DMS153 treated with DMSO at 0.1 percent for 48 hours (cell line): ENCODE measurements around the gene CISD3.

Experiments used
- DNase-seq: peaks from one replicate; lab custom pipeline; 2025; ENCODE audit not compliant: unreplicated experiment; lab: John Stamatoyannopoulos, UW

Gene CISD3

DNA sequence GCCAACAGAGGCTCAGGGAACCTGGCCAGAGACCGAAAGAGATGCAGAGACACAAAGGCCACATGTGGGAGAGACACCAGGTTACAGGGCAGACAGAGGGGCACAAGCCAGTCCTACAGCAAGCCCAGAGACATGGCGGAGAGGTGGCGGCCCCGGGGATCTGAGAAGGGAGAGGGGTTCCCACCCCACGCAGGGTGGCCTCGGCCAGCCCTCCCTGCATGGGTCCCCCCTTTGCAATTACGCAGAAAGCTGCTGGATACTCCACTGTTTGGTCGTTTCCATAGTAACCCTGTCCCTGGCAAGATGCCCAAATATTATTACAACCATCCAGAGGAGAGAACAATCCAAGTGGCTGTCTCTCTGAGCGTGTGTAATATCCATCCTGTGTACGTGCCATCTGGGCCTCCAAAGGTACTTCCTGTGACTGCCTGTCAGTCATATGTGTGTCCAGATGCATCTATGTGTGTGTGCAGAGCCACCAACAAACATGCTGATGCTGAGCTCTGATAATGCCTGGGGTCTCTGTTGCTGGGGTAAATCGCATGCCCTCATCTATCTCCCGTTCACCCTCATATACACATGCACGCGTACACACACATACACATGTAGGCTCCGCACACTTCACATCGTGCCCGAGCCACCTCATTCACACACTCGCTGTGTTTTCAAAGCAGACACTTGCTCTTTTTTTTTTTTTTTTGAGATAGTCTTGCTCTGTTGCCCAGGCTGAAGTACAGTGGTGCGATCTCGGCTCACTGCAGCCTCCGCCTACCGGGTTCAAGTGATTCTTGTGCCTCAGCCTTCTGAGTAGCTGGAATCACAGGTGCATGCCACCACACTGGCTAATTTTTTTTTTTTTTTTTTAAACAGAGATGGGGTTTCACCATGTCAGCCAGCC is 12.5 kb downstream of the CISD3 start:
- peak; percentile 80 for DNase-seq

DNA sequence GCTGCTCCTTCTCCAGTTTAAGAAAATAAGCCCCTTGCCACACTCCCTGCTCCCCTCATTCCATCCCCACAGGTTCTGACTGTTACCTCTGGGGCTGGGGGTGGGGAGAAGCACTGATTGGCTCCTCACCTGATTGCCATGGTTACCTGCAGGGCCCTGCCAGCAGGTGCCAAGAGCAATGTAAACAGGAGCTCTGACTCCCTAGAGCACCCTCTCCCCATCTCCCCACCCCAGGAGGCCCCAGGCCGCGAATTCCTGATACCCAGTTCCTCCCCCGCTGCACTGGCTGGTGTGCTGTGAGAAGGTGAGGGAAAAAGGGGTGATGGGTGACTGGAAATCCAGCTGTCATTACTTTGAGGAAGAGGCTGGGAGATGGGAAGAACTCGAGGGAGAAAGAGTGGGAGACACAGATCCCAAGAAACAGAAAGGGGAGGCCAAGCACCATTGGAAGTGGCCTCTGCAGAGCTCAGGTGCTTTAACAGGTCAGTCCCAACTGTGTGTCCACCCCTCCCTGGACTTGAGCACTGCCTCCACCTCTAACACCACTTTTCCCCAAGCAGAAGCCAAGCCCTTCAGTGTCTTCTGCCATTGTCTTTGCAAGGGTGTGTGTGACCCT is 13.5 kb downstream of the CISD3 start:
- DNase-seq: no peak

DNA sequence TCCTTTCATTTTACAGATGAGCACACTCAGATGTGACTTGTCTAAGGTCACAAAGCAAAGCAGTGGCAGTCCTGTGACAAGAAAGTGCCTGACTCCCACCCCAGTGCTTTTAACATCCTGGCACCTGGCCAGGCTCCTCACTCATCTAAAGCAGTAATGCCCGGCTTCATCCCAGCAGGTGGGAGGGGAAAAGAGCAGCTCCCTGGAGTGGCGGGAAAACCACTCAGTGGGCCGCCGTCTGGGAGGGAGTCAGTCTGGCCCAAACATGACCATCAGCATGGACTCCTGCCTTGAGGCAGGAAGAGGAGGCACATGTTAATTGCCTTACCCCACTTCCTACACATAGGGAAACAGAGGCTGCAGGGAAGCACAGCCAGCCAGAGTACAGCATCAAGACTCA is 15.4 kb downstream of the CISD3 start:
- DNase-seq: peak; percentile 52

DNA sequence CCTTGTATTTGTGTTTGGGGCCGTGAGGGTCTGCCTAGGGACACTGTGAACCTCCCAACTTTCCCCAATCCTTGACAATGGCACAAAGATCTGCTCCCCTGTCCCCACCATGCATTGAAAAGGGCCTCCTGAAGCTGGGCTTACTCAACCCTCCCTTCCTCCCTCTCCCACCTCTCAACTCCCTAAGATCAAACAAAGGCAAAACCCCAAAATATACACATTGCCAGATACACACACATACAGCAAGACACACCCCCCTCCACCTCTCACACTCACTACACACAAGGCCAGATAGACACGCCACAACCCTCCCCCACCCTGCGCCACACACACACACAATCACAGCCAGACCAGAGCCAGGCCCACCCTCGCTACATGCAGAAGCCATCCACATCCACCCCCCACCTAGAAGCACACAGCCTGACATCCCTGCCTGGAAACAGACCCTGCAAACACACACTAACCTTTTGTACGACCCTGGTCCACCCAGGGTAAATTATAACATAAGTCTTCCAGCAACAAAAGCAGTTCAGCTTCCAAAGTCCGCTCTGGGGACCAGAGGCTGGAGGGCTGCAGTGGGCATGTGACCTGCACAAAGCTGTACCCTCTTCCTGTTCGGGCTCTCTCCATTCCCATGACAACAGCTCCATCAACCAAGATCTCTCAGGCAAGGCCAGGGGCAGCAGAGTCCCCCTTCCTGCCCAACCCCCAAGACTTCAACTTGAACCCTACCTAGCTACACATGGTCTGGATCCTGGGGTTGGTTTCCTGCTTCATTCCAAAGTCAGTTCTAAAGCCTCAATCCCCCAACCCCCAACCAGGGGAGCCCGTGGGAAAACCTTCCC is 16.1 kb downstream of the CISD3 start:
- no peak for DNase-seq

DNA sequence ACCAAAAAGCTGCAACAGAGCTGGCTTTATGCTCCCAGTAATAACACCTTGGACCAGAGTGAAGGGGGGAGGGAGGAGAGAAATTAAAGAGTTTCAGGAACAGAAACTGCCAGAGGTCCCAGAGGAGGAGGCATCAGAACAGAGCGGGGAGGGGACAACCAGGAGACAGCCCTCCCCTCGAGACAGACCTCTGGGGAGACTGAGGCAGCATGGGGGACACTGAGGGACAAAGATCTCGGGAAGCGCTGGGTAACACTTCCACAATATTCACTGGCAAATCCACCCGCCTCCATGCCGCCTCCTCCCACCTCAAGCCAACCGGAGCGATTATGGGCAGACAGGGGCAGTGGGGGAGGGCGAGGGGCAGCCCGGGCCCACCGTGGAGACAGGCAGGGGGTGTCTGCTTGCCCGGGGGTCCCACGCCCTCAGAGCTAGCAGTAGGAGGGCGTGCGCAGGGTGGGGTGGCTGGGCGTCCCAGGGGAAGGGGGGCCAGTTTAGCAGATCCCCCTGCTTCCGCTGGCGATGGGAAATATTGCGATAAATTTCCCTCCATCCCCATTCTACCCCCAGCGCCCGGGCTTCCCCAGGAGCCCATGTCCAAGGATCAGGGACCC is 16.8 kb downstream of the CISD3 start:
- no peak for DNase-seq

DNA sequence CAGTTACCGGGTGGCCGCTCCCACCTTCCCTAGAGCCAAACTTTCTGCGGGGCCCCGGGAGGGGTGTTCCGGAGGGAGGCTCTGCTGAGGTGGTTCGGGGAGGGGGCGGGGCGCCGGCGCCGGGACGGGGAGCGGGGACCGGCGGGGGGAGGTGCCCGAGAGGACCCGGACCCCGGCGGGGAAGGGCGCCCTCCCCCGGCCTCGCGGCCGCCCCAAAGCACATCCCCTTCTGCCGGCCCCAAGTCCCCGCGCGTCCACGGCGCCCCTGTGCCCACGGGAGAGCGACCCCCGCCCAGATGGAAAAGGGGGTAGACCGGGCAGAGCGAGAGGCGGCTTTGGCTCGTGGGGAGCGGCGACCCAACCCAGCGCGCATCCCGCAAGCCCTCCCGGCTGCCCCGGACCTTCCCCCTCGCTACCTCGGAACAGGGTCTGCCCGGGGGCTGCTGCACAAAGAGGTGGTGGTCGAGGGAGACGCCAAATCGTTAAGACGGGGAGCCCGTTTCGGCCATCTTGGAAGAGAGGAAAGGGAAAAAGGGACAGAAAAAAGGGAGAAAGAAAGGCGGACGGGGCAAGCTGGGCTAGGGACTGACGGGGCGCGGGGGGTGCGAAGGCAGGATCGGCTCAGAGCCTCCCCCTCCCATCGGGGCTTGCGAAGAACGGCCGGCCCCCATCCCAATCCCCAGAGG is 17.5 kb downstream of the CISD3 start:
- DNase-seq: no peak

DNA sequence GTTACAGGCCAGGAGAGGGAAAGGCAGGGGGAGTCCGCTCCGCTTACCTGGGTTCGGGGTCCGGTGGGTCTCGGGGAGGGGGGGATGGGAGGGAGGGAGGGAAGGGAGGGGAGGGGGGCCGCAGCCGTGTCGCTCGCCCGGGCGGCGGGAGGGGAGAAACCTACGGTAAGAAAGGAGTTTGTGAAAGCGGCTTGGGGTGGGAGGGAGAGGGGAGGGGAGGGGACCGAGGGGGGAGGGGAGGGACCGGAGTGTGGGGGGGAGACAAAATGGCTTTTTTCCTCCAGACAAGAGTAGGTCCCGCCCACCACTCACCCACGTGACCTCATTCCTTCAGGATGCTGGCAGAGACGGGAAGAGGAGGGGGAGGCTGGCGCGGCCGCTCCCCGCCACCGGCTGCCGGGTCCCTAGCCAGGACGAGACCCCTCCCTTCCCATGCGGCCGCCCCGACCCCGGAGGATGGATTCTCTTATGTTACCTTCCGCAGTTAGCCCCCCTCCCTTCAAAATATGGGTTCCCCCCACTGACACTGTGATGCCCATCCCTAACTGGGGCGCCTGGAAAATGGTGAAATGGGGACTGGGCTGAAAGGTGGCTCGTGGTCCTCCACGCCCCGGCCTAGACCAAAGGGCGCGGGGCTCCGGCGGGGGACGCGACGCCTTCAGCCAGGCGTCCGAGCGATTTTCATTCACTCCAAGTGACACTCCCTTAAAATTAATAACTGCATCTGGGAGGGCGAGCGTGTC is 18.2 kb downstream of the CISD3 start, which contains the start of gene PCGF2:
Gene PCGF2 (minus strand): TSS at position 188 of the 743 bp plus-strand sequence. CDS start 7,934 bp downstream, outside the sequence.
- DNase-seq: peak; percentile 73

DNA sequence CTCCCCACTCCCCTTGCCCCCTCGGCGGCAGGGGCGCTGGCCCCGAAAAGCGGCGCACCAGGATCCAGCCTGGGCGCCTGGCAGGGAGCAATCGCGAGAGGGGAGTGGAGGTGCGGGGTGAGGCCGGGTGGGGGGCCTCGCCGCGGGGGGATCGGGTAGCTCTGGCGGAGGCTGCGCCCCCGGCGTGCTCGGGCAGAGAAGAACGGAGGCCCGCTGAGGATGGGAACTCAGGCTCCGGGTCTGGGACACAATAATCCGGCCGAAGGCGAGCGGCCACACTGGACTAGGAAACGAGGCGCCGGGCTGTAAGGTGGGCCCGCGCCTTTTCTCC is 18.7 kb downstream of the CISD3 start:
- DNase-seq: no peak

DNA sequence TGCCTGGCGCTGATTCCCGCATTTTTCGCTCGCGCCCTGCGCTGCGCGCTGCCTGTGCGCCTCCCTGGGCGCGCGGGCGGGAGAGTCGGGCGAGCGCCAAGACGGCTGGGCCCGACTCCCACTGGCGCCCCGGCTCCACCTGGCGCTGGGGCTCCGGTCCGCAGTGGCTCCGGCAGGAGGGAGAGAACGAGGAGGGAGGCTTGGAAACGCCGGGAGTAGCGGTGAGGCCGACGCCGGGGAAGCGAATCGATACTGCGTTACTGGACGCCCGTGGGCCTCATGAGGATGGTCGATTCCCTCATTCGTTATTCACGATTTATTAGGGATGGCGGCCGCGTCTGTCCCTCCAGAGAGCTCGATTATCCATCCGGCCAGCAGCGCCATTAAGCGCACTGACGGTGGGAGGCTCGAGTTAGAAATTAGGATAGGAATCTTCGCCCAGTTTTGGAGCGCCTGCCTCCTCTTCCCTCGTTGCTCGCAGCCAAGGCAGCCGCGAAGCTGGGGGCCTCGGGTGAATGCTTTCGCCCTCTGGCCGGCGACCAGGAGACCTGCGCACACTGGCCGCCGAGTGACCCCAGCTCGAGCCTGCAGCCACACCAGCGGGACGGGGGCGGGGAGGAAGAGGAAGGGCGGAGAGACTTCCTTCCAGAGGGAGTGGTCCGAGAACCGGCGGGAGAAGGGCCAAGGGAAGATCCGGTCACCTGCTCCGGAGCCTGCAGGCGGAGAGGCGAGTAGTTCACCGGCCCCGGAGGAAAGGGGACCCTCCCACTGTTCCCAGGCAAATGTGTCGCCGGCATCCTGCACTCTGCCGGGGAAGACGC is 19.3 kb downstream of the CISD3 start:
- peak; percentile 34 for DNase-seq

DNA sequence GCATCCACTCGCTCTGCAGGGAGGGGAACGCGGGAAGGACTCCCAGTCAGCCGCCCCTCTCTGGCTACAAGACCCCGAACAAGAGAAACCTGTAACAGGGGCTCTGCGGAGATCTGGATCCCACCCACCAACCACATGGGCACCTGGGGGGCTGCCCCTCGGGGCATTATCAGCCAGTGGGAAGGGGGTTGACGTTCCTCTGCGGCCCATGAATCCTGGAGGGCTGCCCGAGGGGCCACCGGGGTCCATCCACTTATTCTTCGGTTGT is 19.8 kb downstream of the CISD3 start:
- DNase-seq: no peak

DNA sequence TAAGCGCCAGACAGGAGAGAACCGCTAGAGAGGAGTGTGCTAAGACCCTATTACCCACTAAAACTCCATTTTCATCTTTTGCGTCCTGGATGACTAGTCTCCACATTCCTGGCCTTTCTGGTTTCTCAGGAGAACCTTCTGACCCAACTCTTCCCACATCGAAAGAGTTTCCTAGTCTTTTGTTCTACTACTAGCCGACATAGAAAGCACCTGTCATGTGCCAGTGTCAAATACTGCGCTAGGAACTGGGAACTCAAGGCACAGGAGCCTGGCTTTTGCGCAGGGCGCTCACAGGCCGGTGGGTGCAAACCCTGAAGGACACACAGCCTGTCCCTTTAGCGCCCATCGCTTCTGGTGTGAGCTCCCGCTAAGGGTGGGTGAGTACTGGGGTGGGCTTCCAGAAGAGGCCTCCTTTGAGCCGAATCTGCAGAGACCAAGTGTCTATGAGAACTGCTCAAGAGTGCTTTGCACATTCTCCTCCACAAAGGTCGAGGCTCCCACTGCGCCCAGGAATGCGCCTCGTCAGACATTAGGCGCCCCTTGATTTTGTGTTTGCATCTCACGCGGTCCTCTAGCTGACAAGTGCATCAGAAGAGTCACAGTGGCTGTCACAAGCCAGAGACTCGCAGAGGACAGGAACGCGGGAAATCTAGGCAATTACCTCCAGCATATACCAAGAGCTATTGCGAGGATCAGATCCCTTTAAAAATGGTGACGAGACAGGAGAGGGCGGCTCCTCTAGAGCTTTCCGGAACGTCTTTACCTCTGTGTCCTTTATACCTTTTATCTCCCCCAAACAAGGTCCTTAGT is 20.4 kb downstream of the CISD3 start:
- peak; percentile 35 for DNase-seq

DNA sequence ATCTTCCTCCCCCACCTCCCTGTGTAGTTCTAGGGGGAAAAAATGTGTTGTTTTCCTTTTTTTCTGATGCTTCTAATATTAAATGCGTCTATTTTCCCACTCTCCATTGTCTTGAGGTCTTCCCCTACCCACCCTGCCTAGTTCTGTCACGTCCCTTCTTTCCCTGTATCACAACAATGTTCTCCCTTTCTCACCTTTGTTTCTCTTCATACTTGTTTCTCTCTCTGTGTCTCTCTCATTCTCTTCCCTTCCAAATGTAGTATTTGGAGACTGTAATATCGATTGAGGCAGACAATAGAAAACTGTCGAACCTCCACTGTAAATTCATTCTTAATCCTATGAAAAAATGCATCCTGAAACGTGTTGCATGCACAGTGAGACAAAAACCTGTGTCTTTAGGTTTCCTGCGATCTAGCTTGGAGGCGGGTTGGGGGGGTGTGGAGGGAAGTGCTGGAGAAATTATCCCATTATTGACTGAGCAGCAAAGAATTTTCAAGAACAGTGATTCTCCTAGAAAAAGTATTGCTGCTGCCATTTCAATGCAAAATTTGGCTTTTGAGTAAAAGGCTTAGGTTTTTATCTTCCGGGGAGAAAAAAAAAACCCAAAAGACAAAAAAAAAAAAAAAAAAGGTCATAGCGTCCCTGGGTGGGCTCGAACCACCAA is 21.1 kb downstream of the CISD3 start:
- DNase-seq: peak; percentile 58

DNA sequence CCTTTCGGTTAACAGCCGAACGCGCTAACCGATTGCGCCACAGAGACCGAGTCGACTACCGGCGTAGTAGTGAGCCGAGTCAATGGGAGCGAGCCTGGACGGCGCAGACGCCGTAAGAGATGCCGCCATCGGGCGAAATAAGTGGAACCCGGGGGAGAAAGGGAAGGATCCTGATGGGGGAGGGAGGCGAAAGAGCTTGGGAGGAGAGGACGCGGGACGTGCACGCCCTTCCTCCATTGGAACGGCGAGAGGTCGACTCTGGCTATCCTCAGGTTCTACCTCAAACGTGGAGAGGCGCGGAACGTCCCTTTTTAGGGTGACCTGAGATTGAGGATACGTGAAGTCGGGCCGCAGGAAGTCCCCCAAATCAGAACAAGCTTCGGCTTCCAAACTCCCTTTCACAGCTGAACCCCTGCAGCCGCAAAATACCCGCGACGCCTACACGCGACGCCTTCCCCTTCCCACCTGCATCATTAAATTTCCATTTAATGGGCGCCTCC is 21.7 kb downstream of the CISD3 start:
- DNase-seq: peak; percentile 75

DNA sequence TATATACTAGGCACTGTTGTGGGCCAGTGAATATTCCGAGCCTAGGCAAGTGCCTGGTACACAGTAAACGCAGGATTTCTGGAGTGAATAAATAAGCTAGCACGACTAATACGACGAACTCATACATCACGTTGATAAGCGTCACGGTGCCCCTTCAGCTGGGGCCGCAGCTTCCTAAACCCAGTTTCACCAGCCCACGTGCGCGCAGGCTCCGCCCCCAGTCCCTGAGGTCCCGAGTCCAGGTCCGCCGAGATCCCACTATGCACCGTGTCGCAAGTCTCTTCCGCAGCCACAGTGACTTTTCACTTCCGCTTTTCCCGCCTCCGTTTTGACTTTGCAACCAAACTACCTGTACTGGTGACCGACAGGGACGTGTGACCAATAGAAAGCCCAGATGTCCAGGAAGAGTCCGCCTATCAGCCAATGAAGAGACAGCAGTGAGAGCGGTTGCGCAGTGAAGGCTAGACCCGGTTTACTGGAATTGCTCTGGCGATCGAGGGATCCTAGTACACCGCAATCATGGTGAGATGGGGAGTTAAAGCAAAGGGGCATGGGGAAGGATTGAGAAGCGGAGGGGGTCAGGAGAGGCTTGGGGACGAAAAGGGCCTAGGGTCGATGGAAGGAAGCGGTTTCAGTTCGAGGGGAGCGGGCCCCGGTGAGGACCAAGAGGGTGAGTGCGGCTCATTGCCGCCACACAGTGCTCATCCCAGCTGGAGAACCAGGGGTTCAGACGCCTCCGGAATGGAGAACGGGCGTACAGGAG is 22.3 kb downstream of the CISD3 start, which contains the start of gene PSMB3:
Gene PSMB3 (plus strand): TSS at position 434 of the 763 bp plus-strand sequence. CDS start 86 bp downstream, at position 520.
- DNase-seq: peak; percentile 98

DNA sequence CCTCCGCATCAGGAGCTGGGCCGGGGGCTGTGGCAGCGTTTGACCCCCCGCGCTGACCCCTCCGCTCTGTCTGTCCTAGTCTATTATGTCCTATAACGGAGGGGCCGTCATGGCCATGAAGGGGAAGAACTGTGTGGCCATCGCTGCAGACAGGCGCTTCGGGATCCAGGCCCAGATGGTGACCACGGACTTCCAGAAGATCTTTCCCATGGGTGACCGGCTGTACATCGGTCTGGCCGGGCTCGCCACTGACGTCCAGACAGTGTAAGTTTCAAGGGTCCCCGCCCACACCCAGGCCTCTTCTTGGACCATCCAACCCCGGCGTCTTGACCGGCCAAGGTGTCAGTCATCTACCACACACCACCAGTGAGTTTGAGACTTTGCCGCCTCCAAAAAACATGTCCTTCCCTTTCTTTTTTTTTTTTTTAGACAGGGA is 22.9 kb downstream of the CISD3 start:
- no peak for DNase-seq

DNA sequence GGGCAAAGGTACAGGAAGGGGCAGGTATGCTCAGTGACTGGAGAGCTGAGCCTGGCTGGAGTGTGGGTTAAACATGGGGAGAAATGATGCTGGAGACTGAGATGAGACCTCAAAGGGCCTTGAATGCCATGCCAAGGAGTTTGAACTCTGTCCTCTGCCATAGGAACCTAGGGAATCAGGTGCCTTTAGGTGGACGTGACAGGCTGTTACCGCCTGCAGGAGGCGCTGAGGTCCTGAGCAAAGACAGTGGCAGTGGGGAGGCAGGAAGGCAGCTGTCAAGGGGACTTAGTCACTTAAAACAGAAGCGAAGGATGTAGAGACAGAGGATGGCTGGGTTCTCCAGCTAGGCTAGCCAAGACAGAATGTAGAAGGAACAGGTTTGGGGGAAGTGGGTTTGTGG is 31.5 kb downstream of the CISD3 start:
- DNase-seq: no peak

DNA sequence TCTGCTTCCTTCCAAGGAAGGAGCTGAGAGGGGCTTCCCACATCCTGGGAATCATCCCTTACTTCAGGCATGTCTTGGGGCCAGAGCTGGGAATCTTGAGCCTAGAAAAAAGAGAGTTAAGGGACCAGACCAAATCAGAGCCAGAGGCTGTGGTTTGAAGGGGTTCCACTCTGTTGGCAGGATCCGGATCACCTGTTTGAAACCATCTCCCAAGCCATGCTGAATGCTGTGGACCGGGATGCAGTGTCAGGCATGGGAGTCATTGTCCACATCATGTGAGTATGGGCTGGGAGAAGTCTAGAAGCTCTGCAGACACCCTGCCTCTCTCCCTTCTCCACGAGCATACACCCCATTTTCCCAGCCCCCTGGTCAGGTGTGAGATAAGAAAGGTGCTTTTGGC is 32.1 kb downstream of the CISD3 start:
- no peak for DNase-seq
